Measurements from ENCODE around the gene KLK13.

The KLK13 gene

GRCh38 chr19:51076631-51077213 lies 11.8 kb upstream of the KLK13 start:
- TF ChIP-seq EGR1 (IDR thresholded peaks at IDR 0.05) (no peak), ZBTB7A (IDR thresholded peaks at IDR 0.05; ENCODE audit: low read depth) (no peak), FOXM1 (IDR thresholded peaks at IDR 0.05; ENCODE audit: borderline replicate concordance, low read depth) (no peak), NFIC (IDR thresholded peaks at IDR 0.05) (no peak), RAD21 (IDR thresholded peaks at IDR 0.05; ENCODE audit: low read depth) (no peak), MAX (IDR thresholded peaks at IDR 0.05) (no peak), REST (IDR thresholded peaks at IDR 0.05; ENCODE audit: low read depth) (no peak), TAF1 (IDR thresholded peaks at IDR 0.05; ENCODE audit: low read depth) (no peak), EP300 (IDR thresholded peaks at IDR 0.05; ENCODE audit: borderline replicate concordance) (no peak), CREB1 (IDR thresholded peaks at IDR 0.05; ENCODE audit: low read depth) (no peak)
- TF ChIP-seq, protein P1, sequence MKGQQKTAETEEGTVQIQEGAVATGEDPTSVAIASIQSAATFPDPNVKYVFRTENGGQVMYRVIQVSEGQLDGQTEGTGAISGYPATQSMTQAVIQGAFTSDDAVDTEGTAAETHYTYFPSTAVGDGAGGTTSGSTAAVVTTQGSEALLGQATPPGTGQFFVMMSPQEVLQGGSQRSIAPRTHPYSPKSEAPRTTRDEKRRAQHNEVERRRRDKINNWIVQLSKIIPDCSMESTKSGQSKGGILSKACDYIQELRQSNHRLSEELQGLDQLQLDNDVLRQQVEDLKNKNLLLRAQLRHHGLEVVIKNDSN (IDR thresholded peaks at IDR 0.05): no peak

DNA sequence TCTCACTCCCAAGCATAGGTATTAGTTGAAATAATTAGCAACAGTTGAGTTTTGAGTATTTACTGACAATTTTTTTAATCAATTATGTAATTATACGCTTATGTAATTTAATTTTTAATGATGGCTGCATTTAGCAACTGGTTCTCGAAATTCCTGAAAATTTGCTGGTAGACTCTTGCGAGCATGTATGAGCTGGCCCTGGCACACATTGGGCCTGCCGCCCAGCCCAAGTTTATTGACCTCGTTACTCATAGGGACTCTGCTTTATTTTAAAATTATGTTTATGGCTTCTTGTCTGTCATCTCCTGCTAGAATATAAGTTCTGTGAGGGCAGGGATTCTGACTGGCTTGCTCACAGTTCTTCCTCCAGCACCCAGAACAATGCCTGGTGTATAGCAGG lies 11.1 kb upstream of the KLK13 start:
- no peak for TF ChIP-seq CEBPB (IDR thresholded peaks at IDR 0.05)

DNA sequence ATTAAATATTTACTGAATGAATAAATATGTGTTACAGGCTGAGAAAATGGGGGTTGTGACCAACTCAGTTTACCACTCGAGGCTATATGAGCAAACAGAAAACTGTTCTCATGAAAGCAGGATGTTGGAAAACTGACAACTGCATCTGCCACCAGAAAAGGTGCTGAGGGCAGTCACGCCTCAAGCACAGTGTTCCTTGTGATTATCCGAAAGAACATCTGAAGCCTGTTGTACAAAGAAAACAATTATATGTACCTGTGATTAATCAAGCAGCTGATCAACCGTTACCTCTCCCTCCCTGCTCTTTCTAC lies 6.2 kb upstream of the KLK13 start:
- TF ChIP-seq NFIC (IDR thresholded peaks at IDR 0.05) (no peak), TEAD4 (IDR thresholded peaks at IDR 0.05) (no peak), CREB1 (IDR thresholded peaks at IDR 0.05; ENCODE audit: low read depth) (no peak), YY1 (IDR thresholded peaks at IDR 0.05; ENCODE audit: low read depth) (no peak), TAF1 (IDR thresholded peaks at IDR 0.05; ENCODE audit: low read depth) (no peak), EP300 (IDR thresholded peaks at IDR 0.05; ENCODE audit: borderline replicate concordance) (no peak), ZBTB7A (IDR thresholded peaks at IDR 0.05; ENCODE audit: low read depth) (no peak), TCF12 (IDR thresholded peaks at IDR 0.05; ENCODE audit: low read depth) (no peak), MAX (IDR thresholded peaks at IDR 0.05) (no peak), REST (IDR thresholded peaks at IDR 0.05; ENCODE audit: low read depth) (no peak)
- TF ChIP-seq, protein P1 (IDR thresholded peaks at IDR 0.05): no peak

DNA sequence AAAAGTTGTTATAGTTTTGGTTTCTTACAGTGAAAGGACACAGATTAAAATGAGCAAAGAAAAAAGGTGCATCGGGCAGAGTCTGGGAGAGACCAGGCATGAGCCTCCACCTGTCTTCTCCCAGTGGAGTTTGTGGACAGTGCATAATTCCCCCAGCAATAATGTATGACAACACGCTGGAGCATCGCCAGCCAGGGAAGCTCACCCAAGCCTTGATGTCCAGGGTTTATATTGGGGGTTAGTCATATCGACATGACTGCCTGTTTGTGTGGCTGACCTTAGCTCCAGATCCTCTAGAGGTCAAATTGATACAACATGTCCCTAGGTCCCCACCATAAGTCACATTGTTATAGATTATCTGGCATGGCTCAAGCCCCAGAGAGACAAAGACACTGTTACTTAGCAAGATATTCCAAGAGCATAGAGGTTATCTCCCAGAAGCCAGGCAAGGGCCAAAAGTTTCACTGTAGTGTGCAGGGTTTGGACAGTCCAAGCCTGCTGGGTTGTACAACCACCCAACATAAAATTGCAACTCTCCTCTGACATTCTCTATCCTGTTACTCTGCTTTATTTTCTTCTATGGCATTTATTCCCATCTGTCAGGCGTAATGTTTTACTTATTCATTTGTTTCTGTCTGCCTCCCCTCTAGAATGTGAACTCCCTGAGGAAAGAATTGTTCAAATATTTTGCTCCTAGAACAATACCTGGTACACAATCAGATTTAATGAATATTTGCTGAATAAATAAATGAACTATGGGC lies 5.6 kb upstream of the KLK13 start:
- no peak for TF ChIP-seq TAF1 (IDR thresholded peaks at IDR 0.05; ENCODE audit: low read depth)

- TF ChIP-seq CREB1 (IDR thresholded peaks at IDR 0.05; ENCODE audit: low read depth): no peak
- TF ChIP-seq, protein P1 (IDR thresholded peaks at IDR 0.05): no peak
- TF ChIP-seq CEBPB (IDR thresholded peaks at IDR 0.05): no peak
- TF ChIP-seq REST (IDR thresholded peaks at IDR 0.05; ENCODE audit: low read depth): no peak
- no peak for TF ChIP-seq TCF12 (IDR thresholded peaks at IDR 0.05; ENCODE audit: low read depth)
- no peak for TF ChIP-seq NFIC (IDR thresholded peaks at IDR 0.05)
- TF ChIP-seq YY1 (IDR thresholded peaks at IDR 0.05; ENCODE audit: low read depth): no peak
- no peak for TF ChIP-seq TAF1 (IDR thresholded peaks at IDR 0.05; ENCODE audit: low read depth)
Measured at GRCh38 chr19:51066393-51067186, 1.7 kb upstream of the KLK13 start.
